Brain microvascular endothelial cell (primary cell): Measurements from ENCODE around the gene CHD9NB.

Source experiments
- DNase-seq: peaks from one replicate; pipeline ENCODE4 v3.0.0-alpha.2; 2020
- H3K27ac ChIP-seq: fragments of 250-450 bp; sonication (Bioruptor Pico); 2 replicates; pipeline ENCODE4 v1.5.1; 2020; ENCODE audit warnings: mild to moderate bottlenecking, moderate library complexity
- H3K27me3 ChIP-seq: fragments of 250-450 bp; sonication (Bioruptor Pico); replicated peaks from 2 replicates; pipeline ENCODE4 v1.5.1; 2020; ENCODE audit warnings: mild to moderate bottlenecking
- H3K36me3 ChIP-seq: fragments of 250-450 bp; sonication (Bioruptor Pico); replicated peaks from 2 replicates; pipeline ENCODE4 v1.5.1; 2020; ENCODE audit warnings: mild to moderate bottlenecking
- H3K4me3 ChIP-seq: 2 replicates; pipeline ENCODE4 v1.5.1; 2011; ENCODE audit warnings: low read depth, mild to moderate bottlenecking, control low read depth, low read length, moderate library complexity
- CTCF ChIP-seq: IDR thresholded peaks from 2 replicates; pipeline ENCODE4 v1.5.1; 2011; ENCODE audit warnings: low read depth, mild to moderate bottlenecking, moderate library complexity, low read length, control low read depth, inconsistent platforms; ENCODE audit errors: missing control alignments
- in situ Hi-C: cut with HindIII; loops from 2 replicates; pipeline ENCODE4 v1.10.0; 2017; ENCODE audit warnings: low sequenced_read_pairs, low pct_ligation_motif_present

CHD9NB gene

GRCh38 chr16:53031323-53031942 lies 21.3 kb downstream of the CHD9NB start:
- no peak for DNase-seq
- in situ Hi-C loops: no loop called here
- H3K36me3 ChIP-seq: no peaks in the 10 kb centered on the region
- no peak for TF ChIP-seq CTCF
- H3K27me3 ChIP-seq: no peaks in the 10 kb centered on the region
- no peak overlapping the region for H3K4me3 ChIP-seq
- no peak overlapping the region for H3K27ac ChIP-seq

GRCh38 chr16:53029971-53030370 lies 22.7 kb downstream of the CHD9NB start:
- Histone ChIP-seq H3K4me3 (no peak overlapping the region), H3K27me3 (no peaks in the 10 kb centered on the region), H3K36me3 (no peaks in the 10 kb centered on the region), H3K27ac (no peak overlapping the region)
- no peak for DNase-seq
- in situ Hi-C loops: no loop called here
- no peak for TF ChIP-seq CTCF

- Histone ChIP-seq H3K36me3 (no peaks in the 10 kb centered on the region), H3K27me3 (no peaks in the 10 kb centered on the region), H3K27ac (no peak overlapping the region), H3K4me3 (no peak overlapping the region)
- no peak for TF ChIP-seq CTCF
- no peak for DNase-seq
- in situ Hi-C loops: no loop called here
Observed at GRCh38 chr16:53024045-53024444, 28.7 kb downstream of the CHD9NB start.

GRCh38 chr16:53022374-53022773 lies 30.3 kb downstream of the CHD9NB start:
- no peaks in the 10 kb centered on the region for H3K36me3 ChIP-seq
- TF ChIP-seq CTCF: peak; percentile 74
- in situ Hi-C loops: no loop called here
- peak; percentile 38 for DNase-seq
- no peaks in the 10 kb centered on the region for H3K27me3 ChIP-seq
- H3K27ac ChIP-seq: no peak overlapping the region
- H3K4me3 ChIP-seq: no peak overlapping the region

GRCh38 chr16:53018834-53019416 lies 33.8 kb downstream of the CHD9NB start:
- Histone ChIP-seq H3K4me3 (no peak overlapping the region), H3K27ac (no peak overlapping the region), H3K27me3 (no peaks in the 10 kb centered on the region), H3K36me3 (no peaks in the 10 kb centered on the region)
- no peak for TF ChIP-seq CTCF
- in situ Hi-C loops: no loop called here
- no peak for DNase-seq

GRCh38 chr16:53014287-53014686 lies 38.4 kb downstream of the CHD9NB start:
- Histone ChIP-seq H3K4me3 (no peak overlapping the region), H3K27me3 (no peaks in the 10 kb centered on the region), H3K27ac (no peak overlapping the region), H3K36me3 (no peaks in the 10 kb centered on the region)
- TF ChIP-seq CTCF: no peak
- in situ Hi-C loops: no loop called here
- DNase-seq: no peak
